SU-DHL-6 (cell line): Measurements from ENCODE around the gene SAFB.

Experiments used
- EZH2phosphoT487 ChIP-seq: fragments of 200-600 bp; sonication (generic), shearing (Covaris generic); conservative IDR thresholded peaks from 2 replicates; pipeline ENCODE4 v1.6.1; 2018; ENCODE audit warnings: mild to moderate bottlenecking, antibody characterized with exemption, low read length, moderate library complexity, mixed read lengths
- TF ChIP-seq, protein P1 (sequence below): fragments of 200-600 bp; sonication (generic); IDR thresholded peaks from one replicate; pipeline ENCODE4 v1.5.1; 2017; ENCODE audit warnings: antibody characterized with exemption, mild to moderate bottlenecking, low read length, moderate library complexity; ENCODE audit not compliant: insufficient read depth, poor library complexity, severe bottlenecking

DNA sequence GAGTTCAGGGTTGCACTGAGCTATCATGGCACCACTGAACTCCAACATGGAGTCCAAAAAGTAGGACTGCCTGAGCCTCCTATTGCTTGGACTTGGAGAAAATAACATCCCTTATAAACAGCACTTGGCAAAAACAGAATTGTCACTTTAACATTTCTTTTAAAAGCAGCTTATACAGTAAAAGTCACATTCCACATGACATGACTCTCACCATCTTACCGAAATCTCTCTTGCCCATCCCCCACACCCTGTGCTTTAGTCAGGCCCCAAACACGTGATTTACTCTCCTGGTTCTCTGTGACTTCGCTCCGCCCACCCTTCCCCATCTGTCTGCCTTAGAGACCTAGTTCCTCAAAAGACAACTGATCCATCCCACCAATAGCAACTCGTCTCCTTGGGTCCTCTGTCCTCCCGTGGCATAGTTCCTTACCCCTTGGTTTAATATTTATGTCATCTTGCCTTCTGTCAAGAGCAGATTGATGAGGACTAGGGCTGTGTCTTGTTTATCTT lies 4.6 kb downstream of the SAFB start:
- no peak for TF ChIP-seq EZH2phosphoT487
- TF ChIP-seq, protein P1, sequence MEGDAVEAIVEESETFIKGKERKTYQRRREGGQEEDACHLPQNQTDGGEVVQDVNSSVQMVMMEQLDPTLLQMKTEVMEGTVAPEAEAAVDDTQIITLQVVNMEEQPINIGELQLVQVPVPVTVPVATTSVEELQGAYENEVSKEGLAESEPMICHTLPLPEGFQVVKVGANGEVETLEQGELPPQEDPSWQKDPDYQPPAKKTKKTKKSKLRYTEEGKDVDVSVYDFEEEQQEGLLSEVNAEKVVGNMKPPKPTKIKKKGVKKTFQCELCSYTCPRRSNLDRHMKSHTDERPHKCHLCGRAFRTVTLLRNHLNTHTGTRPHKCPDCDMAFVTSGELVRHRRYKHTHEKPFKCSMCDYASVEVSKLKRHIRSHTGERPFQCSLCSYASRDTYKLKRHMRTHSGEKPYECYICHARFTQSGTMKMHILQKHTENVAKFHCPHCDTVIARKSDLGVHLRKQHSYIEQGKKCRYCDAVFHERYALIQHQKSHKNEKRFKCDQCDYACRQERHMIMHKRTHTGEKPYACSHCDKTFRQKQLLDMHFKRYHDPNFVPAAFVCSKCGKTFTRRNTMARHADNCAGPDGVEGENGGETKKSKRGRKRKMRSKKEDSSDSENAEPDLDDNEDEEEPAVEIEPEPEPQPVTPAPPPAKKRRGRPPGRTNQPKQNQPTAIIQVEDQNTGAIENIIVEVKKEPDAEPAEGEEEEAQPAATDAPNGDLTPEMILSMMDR = no peak
